ENCODE measurements around the gene PLXNC1. TPM values are rescaled to one million over a fixed set of nuclear protein-coding genes. Genes with fewer than 3 reads are reported as not detected.

Gene PLXNC1
- total RNA-seq, 1 experiment from 2014 or later, result 0.30 TPM

DNA sequence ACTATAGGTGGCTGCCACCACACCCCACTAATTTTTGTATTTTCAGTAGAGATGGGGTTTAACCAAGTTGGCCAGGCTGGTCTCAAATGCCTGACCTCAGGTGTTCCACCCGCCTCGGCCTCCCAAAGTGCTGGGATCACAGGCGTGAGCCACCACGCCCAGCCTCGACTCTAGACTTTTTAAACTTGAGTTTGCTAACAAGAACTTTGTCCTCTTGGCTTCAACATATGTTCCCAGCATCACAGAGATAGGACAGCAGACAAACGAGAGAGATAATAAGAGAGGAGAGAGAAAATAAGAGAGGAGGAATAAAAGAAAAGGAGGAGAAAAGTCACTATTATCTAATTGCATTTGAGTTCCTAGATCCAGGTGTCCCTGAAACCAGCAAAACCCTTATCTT, 192.2 kb downstream of the PLXNC1 start:
- H3K36me3 ChIP-seq (ENCODE audit: insufficient read depth, low read length, poor library complexity, severe bottlenecking), result no peaks in the 10 kb centered on the region
- no peaks in the 10 kb centered on the region for H3K9me3 ChIP-seq (ENCODE audit: low read depth, low read length, poor library complexity, severe bottlenecking)
- H3K27ac ChIP-seq (ENCODE audit: low read depth, low read length, poor library complexity, severe bottlenecking), result no peak overlapping the region
- CTCF ChIA-PET, result no interaction called here
- TF ChIP-seq, protein P1, sequence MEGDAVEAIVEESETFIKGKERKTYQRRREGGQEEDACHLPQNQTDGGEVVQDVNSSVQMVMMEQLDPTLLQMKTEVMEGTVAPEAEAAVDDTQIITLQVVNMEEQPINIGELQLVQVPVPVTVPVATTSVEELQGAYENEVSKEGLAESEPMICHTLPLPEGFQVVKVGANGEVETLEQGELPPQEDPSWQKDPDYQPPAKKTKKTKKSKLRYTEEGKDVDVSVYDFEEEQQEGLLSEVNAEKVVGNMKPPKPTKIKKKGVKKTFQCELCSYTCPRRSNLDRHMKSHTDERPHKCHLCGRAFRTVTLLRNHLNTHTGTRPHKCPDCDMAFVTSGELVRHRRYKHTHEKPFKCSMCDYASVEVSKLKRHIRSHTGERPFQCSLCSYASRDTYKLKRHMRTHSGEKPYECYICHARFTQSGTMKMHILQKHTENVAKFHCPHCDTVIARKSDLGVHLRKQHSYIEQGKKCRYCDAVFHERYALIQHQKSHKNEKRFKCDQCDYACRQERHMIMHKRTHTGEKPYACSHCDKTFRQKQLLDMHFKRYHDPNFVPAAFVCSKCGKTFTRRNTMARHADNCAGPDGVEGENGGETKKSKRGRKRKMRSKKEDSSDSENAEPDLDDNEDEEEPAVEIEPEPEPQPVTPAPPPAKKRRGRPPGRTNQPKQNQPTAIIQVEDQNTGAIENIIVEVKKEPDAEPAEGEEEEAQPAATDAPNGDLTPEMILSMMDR (conservative IDR thresholded peaks at IDR 0.05; ENCODE audit: low read depth, low read length), result no peak
- TF ChIP-seq EZH2 (IDR thresholded peaks at IDR 0.05; ENCODE audit: borderline replicate concordance, low read depth, low read length, poor library complexity, severe bottlenecking), result no peak
- DNase-seq (ENCODE audit: low spot score), result no peak
- H3K4me1 ChIP-seq (ENCODE audit: insufficient read depth, low read length, poor library complexity, severe bottlenecking), result no peaks in the 10 kb centered on the region
- no TSS peak for BruUV-seq (replicated peaks)
- H3K4me3 ChIP-seq (ENCODE audit: low read depth, low read length, poor library complexity, severe bottlenecking), result no peak overlapping the region
- no peaks in the 10 kb centered on the region for H3K27me3 ChIP-seq (replicated peaks; ENCODE audit: insufficient read depth, low read depth, low read length, poor library complexity)
- intact Hi-C loops (cut with micrococcal nuclease; ENCODE audit: unreplicated experiment), result no loop called here
- POLR2A ChIA-PET (ENCODE audit: low non-redundant PET), result no interaction called here

DNA sequence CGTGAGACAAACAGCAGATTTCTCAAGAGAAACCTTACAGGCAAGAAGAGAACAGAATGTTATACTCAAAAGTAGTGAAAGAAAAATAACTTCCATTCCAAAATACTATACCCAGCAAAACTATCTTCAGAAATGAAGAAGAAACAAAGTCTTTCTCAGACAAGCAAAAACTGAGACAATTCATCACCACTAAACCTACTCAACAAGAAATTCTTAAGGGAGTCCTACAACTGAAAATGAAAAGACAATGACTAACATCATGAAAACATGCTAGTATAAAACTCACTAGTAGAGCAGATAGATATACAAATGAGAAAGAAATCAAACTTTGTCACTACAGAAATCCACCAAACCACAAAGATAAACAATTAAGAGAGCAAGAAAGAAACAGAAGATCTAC, 204.8 kb downstream of the PLXNC1 start:
- H3K4me1 ChIP-seq (ENCODE audit: insufficient read depth, low read length, poor library complexity, severe bottlenecking), result no peaks in the 10 kb centered on the region
- CTCF ChIA-PET, result no interaction called here

More for the DNA sequence above, 204.8 kb downstream of the PLXNC1 start:
- no TSS peak for BruUV-seq (replicated peaks)
- Histone ChIP-seq H3K9me3 (ENCODE audit: low read depth, low read length, poor library complexity, severe bottlenecking) (peaks cover 29% of the 10 kb centered on the region), H3K27ac (ENCODE audit: low read depth, low read length, poor library complexity, severe bottlenecking) (no peak overlapping the region), H3K27me3 (replicated peaks; ENCODE audit: insufficient read depth, low read depth, low read length, poor library complexity) (no peaks in the 10 kb centered on the region), H3K36me3 (ENCODE audit: insufficient read depth, low read length, poor library complexity, severe bottlenecking) (no peaks in the 10 kb centered on the region), H3K4me3 (ENCODE audit: low read depth, low read length, poor library complexity, severe bottlenecking) (no peak overlapping the region)
- TF ChIP-seq, protein P1 (conservative IDR thresholded peaks at IDR 0.05; ENCODE audit: low read depth, low read length), result no peak
- no peak for TF ChIP-seq EZH2 (IDR thresholded peaks at IDR 0.05; ENCODE audit: borderline replicate concordance, low read depth, low read length, poor library complexity, severe bottlenecking)
- POLR2A ChIA-PET (ENCODE audit: low non-redundant PET), result no interaction called here
- intact Hi-C loops (cut with micrococcal nuclease; ENCODE audit: unreplicated experiment), result no loop called here
- DNase-seq (ENCODE audit: low spot score), result no peak
